Neural progenitor cell (in vitro differentiated cells): Measurements from ENCODE around the gene AMACR. TPM values are rescaled to one million over a fixed set of nuclear protein-coding genes. Genes with fewer than 3 reads are reported as not detected.

Experiments
- DNase-seq: peaks from one replicate; pipeline ENCODE4 v3.0.0-alpha.2; 2016; ENCODE audit warnings: low spot score
- H2AFZ ChIP-seq: fragments of 200-600 bp; sonication (generic); replicated peaks from 2 replicates; pipeline ENCODE4 v1.6.1; 2016; ENCODE audit warnings: antibody characterized with exemption
- H3F3A ChIP-seq: fragments of 200-600 bp; sonication (generic); 2 replicates; pipeline ENCODE4 v1.6.1; 2016; ENCODE audit warnings: antibody characterized with exemption, low read depth
- H3K27ac ChIP-seq: fragments of 200-600 bp; sonication (generic); 2 replicates; pipeline ENCODE4 v1.5.1; 2016; ENCODE audit warnings: mild to moderate bottlenecking
- H3K27me3 ChIP-seq: fragments of 200-600 bp; sonication (generic); 2 replicates; pipeline ENCODE4 v1.6.1; 2016; ENCODE audit warnings: mild to moderate bottlenecking, moderate library complexity
- H3K36me3 ChIP-seq: fragments of 200-600 bp; sonication (generic); 2 replicates; pipeline ENCODE4 v1.5.1; 2016
- H3K4me1 ChIP-seq: fragments of 200-600 bp; sonication (generic); 2 replicates; pipeline ENCODE4 v1.6.1; 2016; ENCODE audit warnings: mixed run types
- H3K4me2 ChIP-seq: fragments of 200-600 bp; sonication (generic); 2 replicates; pipeline ENCODE4 v1.6.1; 2016
- H3K4me3 ChIP-seq: fragments of 200-600 bp; sonication (generic); 2 replicates; pipeline ENCODE4 v1.5.1; 2016
- H3K79me2 ChIP-seq: fragments of 200-600 bp; sonication (generic); 2 replicates; pipeline ENCODE4 v1.6.1; 2016; ENCODE audit warnings: low read depth
- H3K9ac ChIP-seq: fragments of 200-600 bp; sonication (generic); 2 replicates; pipeline ENCODE4 v1.6.1; 2016
- H3K9me3 ChIP-seq: fragments of 200-600 bp; sonication (generic); 2 replicates; pipeline ENCODE4 v1.5.1; 2016; ENCODE audit warnings: low read depth
- H4K20me1 ChIP-seq: fragments of 200-600 bp; sonication (generic); 2 replicates; pipeline ENCODE4 v1.6.1; 2016; ENCODE audit warnings: low read depth
- H3K27ac Mint-ChIP-seq: 3 replicates; pipeline ENCODE4 v1.8.0; 2021; ENCODE audit warnings: mixed read lengths
- H3K27me3 Mint-ChIP-seq: 2 replicates; pipeline ENCODE4 v1.8.0; 2022; ENCODE audit warnings: low read depth, mild to moderate bottlenecking, inconsistent platforms, moderate library complexity, mixed read lengths; ENCODE audit not compliant: insufficient read depth
- H3K36me3 Mint-ChIP-seq: 3 replicates; pipeline ENCODE4 v1.8.0; 2021; ENCODE audit warnings: mixed read lengths
- H3K4me1 Mint-ChIP-seq: 3 replicates; pipeline ENCODE4 v1.8.0; 2021; ENCODE audit warnings: mixed read lengths
- H3K4me3 Mint-ChIP-seq: 3 replicates; pipeline ENCODE4 v1.8.0; 2021; ENCODE audit warnings: mild to moderate bottlenecking, moderate library complexity, mixed read lengths
- H3K9me3 Mint-ChIP-seq: 3 replicates; pipeline ENCODE4 v1.8.0; 2020; ENCODE audit warnings: mixed read lengths
- EZH2 ChIP-seq: fragments of 200-600 bp; sonication (generic); IDR thresholded peaks from 2 replicates; pipeline ENCODE4 v1.6.1; 2017; ENCODE audit warnings: antibody characterized with exemption, mild to moderate bottlenecking, moderate library complexity
- EZH2phosphoT487 ChIP-seq: fragments of 200-600 bp; sonication (generic); IDR thresholded peaks from 2 replicates; pipeline ENCODE4 v1.6.1; 2017; ENCODE audit warnings: antibody characterized with exemption
- total RNA-seq: library from RNA; depleted of rRNA; stranded (reverse); fragments of >200 nt; gene quantifications from 2 replicates; pipeline ENCODE4 v1.2.3, GENCODE V29; 2015; ENCODE audit warnings: low replicate concordance
- TF ChIP-seq, protein P1 (sequence below): fragments of 200-600 bp; sonication (generic); IDR thresholded peaks from 2 replicates; pipeline ENCODE4 v1.5.1; 2017; ENCODE audit warnings: antibody characterized with exemption, mild to moderate bottlenecking

Gene AMACR
- total RNA-seq, 1 donor from 2014 or later: 14.9 TPM

DNA sequence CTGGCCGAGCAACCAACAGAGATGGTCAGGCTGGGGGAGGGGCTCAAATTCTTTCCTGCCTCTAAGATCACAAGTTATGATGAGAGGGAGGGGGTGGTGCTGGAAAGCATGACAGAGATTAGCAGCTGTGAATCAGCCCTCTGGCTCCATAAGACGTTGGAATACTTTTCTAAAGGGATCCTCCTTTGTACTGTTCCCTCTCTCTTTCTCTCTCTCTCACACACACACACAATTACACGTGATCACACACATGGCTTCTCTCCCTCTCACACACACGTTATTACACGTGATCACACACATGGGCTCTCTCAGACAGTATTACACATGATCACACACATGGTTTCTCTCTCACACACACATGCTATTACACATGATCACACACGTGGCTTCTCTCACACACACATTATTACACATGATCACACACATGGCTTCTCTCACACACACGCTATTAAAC lies 23.2 kb downstream of the AMACR start, which contains the start of gene SLC45A2:
SLC45A2 (minus strand) TSS at position 23 of the 454 bp plus-strand sequence. CDS start 110 bp downstream, outside the sequence.
- Mint-ChIP-seq H3K9me3 (no peaks in the 10 kb centered on the region), H3K27ac (no peak within 1 kb of the TSS), H3K27me3 (no peaks in the 10 kb centered on the region), H3K4me3 (no peak within 1 kb of the TSS), H3K36me3 (peaks cover 15% of the 10 kb centered on the region), H3K4me1 (no peaks in the 10 kb centered on the region)
- Histone ChIP-seq H2AFZ (no peak within 1 kb of the TSS), H3K36me3 (no peaks in the 10 kb centered on the region), H3K27ac (no peak within 1 kb of the TSS), H3K9me3 (no peaks in the 10 kb centered on the region), H3K4me1 (no peaks in the 10 kb centered on the region), H3K9ac (no peak within 1 kb of the TSS), H3K4me3 (no peak within 1 kb of the TSS), H3K4me2 (no peak within 1 kb of the TSS), H4K20me1 (no peaks in the 10 kb centered on the region), H3K79me2 (no peaks in the 10 kb centered on the region), H3K27me3 (no peaks in the 10 kb centered on the region), H3F3A (peaks cover 19% of the 10 kb centered on the region)
- TF ChIP-seq, protein P1, sequence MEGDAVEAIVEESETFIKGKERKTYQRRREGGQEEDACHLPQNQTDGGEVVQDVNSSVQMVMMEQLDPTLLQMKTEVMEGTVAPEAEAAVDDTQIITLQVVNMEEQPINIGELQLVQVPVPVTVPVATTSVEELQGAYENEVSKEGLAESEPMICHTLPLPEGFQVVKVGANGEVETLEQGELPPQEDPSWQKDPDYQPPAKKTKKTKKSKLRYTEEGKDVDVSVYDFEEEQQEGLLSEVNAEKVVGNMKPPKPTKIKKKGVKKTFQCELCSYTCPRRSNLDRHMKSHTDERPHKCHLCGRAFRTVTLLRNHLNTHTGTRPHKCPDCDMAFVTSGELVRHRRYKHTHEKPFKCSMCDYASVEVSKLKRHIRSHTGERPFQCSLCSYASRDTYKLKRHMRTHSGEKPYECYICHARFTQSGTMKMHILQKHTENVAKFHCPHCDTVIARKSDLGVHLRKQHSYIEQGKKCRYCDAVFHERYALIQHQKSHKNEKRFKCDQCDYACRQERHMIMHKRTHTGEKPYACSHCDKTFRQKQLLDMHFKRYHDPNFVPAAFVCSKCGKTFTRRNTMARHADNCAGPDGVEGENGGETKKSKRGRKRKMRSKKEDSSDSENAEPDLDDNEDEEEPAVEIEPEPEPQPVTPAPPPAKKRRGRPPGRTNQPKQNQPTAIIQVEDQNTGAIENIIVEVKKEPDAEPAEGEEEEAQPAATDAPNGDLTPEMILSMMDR: no peak
- TF ChIP-seq EZH2phosphoT487: no peak
- TF ChIP-seq EZH2: no peak
- DNase-seq: no peak

DNA sequence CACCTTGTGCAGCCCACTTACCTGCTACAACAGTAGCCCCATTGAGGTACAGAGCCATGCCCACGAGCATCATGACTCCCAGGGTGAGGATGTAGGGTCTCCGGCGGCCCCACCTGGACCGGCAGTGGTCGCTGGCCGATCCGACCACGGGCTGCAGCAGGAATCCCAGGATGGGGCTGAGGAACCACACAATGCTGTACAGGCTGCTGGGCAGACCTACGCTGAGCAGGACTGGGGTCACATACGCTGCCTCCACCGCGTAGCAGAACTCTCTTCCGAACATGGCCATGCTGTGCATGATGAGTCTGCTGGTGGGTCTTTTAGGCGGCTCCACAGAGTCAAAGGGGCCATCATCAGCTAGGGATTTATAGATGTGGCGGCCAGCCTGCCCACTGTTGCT lies 23.7 kb downstream of the AMACR start:
- Histone ChIP-seq H3K9ac (no peak overlapping the region), H3K36me3 (no peaks in the 10 kb centered on the region), H3K4me2 (no peak overlapping the region), H3K4me1 (no peaks in the 10 kb centered on the region), H2AFZ (no peak overlapping the region), H3K9me3 (no peaks in the 10 kb centered on the region), H4K20me1 (no peaks in the 10 kb centered on the region), H3F3A (peaks cover 19% of the 10 kb centered on the region), H3K27ac (no peak overlapping the region), H3K27me3 (no peaks in the 10 kb centered on the region), H3K4me3 (no peak overlapping the region), H3K79me2 (no peaks in the 10 kb centered on the region)
- Mint-ChIP-seq H3K36me3 (peaks cover 13% of the 10 kb centered on the region), H3K27ac (no peak overlapping the region), H3K27me3 (no peaks in the 10 kb centered on the region), H3K4me3 (no peak overlapping the region), H3K9me3 (no peaks in the 10 kb centered on the region), H3K4me1 (no peaks in the 10 kb centered on the region)
- no peak for TF ChIP-seq EZH2
- TF ChIP-seq EZH2phosphoT487: no peak
- TF ChIP-seq, protein P1: no peak
- DNase-seq: no peak

DNA sequence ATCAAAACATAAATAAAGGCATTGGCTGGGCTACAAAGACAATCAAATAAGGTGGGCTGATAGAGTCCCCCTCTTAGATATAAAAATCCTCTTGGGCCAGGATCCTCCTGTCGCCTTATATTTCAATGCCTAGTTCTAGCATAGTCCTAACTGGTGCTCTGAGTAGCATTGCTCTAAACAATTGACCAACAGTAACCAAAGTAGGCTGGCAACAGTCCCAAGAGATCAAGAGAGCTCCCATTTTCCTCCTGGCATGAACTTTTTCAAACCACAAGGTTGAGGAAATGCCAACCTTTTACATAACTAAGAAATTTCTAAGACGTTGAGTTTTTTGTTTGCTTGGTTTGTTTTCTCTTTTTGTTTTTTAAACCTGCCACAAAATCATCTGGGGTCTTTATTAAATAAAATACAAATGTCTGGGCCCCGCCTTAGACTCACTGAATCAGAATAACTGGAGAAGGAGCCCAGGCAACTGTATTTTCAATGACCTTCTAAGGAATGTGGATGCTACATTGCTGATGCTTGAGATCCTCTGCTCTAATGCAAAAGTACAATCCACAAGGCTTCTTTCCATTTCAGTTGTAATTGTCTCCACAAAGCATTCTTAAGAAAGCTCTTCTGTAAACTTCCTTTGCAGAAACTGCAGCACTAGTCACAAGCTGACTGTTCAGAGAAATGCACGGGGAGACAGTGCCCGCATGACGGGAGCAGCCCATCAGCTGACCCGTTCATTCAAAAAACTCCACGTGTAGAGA lies 26.3 kb downstream of the AMACR start:
- H4K20me1 ChIP-seq: no peaks in the 10 kb centered on the region
- H3K9me3 Mint-ChIP-seq: no peaks in the 10 kb centered on the region
- no peak overlapping the region for H3K4me3 Mint-ChIP-seq
- no peaks in the 10 kb centered on the region for H3K79me2 ChIP-seq
- H3K27me3 ChIP-seq: no peaks in the 10 kb centered on the region
- no peaks in the 10 kb centered on the region for H3K9me3 ChIP-seq
- H3K4me2 ChIP-seq: no peak overlapping the region
- no peak overlapping the region for H2AFZ ChIP-seq
- no peaks in the 10 kb centered on the region for H3K4me1 Mint-ChIP-seq
- H3K27ac ChIP-seq: no peak overlapping the region
- no peak for DNase-seq
- no peak overlapping the region for H3K9ac ChIP-seq
- H3K36me3 ChIP-seq: no peaks in the 10 kb centered on the region
- TF ChIP-seq, protein P1: no peak
- no peak for TF ChIP-seq EZH2phosphoT487
- TF ChIP-seq EZH2: no peak
- H3K27me3 Mint-ChIP-seq: no peaks in the 10 kb centered on the region
- H3K4me1 ChIP-seq: no peaks in the 10 kb centered on the region
- H3K36me3 Mint-ChIP-seq: no peaks in the 10 kb centered on the region
- no peak overlapping the region for H3K27ac Mint-ChIP-seq
- H3K4me3 ChIP-seq: no peak overlapping the region
- H3F3A ChIP-seq: peaks cover 29% of the 10 kb centered on the region
